KOPT-K1 (cell line): ENCODE measurements around the gene KCNJ1.
A peak's percentile ranks its signal among the peaks of the same experiment; 100 is the strongest.

Experiments
- H3K27ac ChIP-seq: fragments of 200-600 bp; sonication (generic); 2 replicates; pipeline ENCODE4 v1.5.1; 2016; ENCODE audit warnings: antibody characterized with exemption, mild to moderate bottlenecking, low read depth, low read length; ENCODE audit not compliant: poor library complexity, severe bottlenecking
- H3K36me3 ChIP-seq: fragments of 200-600 bp; sonication (generic); 2 replicates; pipeline ENCODE4 v1.5.1; 2017; ENCODE audit warnings: antibody characterized with exemption, mild to moderate bottlenecking, low read length, moderate library complexity; ENCODE audit not compliant: insufficient read depth
- H3K9me3 ChIP-seq: fragments of 200-600 bp; sonication (generic); 2 replicates; pipeline ENCODE4 v1.5.1; 2017; ENCODE audit warnings: antibody characterized with exemption, low read length, mild to moderate bottlenecking; ENCODE audit not compliant: insufficient read depth, poor library complexity, severe bottlenecking

KCNJ1 gene

DNA sequence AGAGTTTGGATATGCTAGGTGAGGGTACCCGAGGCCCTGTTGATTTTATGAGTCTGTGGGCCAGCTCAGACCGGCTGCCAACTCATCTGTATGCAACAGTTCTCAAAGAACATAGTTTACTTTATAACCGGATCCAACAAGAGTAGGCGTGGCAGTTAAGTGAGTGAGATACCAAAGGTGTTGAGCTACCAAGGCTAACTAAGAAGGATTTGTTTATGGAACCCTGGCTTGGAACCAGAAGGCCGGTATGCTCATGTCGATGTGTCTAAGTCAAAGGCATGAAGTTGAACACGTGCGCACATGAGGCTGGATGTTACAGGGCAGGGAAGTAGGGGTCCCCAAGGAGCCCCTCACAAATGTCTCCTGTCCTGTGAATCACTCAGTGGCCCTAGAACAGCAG, at the start of gene KCNJ1:
Gene KCNJ1 (minus strand): TSS at position 20 of the 400 bp plus-strand sequence. CDS start 27,053 bp downstream, outside the sequence.
- Histone ChIP-seq H3K36me3 (no peaks in the 10 kb centered on the region), H3K27ac (no peak within 1 kb of the TSS), H3K9me3 (no peaks in the 10 kb centered on the region)

DNA sequence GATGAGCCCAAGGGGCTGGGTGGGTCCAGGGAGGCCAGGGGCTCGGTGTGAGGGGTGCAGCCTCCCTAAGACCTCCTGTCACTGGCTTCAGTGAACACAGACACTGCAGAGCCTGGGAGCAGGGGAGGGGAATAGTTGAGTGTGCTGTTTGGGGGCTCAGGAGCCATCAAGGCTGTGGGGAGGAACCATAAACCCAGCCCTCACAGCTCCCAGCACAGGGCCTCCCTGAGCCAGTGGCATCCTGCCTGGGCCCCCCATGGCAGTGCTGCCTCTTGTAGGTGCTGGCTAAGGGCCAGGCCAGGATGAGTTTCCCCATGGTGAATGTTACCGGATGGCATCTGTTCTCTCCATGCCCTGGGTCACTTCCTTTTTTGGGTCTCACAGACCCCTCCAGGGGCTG, 49.6 kb upstream of the KCNJ1 start:
- no peaks in the 10 kb centered on the region for H3K36me3 ChIP-seq
- H3K27ac ChIP-seq, result no peak overlapping the region
- H3K9me3 ChIP-seq, result no peaks in the 10 kb centered on the region

DNA sequence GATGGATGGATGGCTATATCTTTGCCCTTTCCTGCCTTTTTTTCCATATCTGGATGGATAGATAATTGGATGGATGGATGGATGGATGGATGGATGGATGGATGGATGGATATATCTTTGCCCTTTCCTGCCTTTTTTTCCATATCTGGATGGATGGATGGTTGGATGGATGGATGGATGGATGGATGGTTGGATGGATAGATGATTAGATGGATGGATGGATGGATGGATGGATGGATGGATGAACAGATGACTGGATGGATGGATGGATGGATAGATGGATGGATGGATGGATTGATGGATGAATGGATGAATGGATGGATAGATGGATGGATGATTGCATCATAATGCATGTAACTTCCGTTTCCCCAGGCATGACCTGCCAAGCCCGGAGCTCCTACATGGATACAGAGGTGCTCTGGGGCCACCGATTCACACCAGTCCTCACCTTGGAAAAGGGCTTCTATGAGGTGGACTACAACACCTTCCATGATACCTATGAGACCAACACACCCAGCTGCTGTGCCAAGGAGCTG, 49.0 kb upstream of the KCNJ1 start:
- Histone ChIP-seq H3K27ac (no peak overlapping the region), H3K36me3 (no peaks in the 10 kb centered on the region), H3K9me3 (no peaks in the 10 kb centered on the region)

DNA sequence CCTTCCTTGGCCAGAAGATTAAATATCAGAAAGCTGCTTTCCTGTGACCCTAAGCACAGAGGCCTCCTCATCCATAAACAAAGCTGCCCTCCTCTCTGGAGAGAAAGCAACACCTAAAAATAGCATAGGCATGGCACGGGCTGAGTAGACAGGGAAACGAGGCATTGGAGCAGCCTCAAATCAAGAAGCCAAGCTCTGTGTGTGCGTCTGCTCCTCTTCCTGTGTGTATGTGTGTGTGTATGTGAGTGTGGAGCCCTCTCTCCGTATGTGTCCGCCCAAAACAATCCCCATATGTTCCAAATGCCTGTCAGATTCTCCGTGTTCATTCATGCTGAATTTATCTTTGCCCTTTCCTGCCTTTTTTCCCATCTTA, 48.0 kb upstream of the KCNJ1 start:
- H3K9me3 ChIP-seq, result no peaks in the 10 kb centered on the region
- no peaks in the 10 kb centered on the region for H3K36me3 ChIP-seq
- no peak overlapping the region for H3K27ac ChIP-seq

DNA sequence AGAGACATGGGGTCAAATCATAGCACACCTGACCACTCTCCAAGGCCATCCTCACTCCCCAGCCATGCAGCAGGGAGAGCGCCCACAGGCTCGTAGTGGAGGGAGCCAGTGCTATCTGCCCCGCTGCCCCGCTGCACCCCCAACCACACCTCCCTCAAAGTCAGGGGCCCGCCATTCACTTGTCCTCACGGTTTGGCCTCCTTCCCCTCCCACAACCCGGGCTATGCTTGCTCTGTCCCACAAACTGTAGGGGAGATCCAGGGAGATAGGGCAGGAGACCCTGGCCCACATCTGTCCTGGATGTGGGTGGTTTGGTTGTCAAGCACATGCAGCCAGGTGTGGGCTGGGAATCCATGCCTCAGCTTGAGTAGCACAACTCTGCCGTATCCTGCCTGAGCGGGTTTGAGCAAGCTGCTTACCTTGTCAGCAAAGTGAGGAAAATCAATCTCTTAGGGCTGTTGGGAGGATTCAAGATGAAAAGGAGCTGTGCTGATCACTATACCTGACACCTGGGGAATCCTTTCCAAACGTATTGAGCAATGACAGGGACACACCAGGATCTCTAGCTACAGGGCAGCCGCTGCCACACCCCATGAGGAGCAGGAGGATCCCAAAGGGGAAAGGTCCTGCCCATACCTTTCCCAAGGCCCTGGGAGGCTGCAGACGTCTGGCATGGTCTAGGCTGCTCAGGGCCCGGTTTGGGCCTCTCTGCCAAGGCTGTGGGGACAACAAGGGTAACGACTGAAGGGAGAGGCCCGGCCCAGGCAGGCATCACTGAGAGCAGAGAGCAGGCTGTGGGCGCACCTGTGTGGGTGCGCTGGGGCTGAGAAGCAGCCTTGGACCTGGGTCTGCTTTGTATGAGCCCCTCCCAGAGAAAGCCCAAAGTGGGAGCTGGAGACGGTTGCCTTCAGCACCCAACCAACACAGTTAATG, 47.4 kb upstream of the KCNJ1 start:
- Histone ChIP-seq H3K36me3 (no peaks in the 10 kb centered on the region), H3K9me3 (no peaks in the 10 kb centered on the region), H3K27ac (no peak overlapping the region)

DNA sequence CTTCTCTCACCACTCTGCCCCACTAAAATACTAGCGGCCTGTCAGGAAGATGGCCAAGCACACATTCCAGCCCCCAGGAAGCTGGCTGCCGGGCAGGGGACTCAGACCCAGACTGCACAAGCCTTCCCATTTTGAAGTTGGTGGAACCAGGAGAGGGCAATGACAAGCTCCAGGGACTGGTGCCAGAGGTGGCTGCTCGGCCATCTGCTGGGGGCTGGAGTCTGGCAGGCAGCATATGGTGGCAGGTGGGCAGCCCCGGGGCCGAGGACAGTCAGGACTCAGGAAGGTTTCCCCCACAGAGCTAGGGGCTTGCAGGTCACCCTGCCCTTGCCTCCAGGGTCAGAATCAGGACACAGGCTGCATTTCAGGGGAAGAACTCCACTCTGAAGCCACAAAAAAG, 46.7 kb upstream of the KCNJ1 start:
- no peaks in the 10 kb centered on the region for H3K9me3 ChIP-seq
- no peak overlapping the region for H3K27ac ChIP-seq
- H3K36me3 ChIP-seq, result no peaks in the 10 kb centered on the region

DNA sequence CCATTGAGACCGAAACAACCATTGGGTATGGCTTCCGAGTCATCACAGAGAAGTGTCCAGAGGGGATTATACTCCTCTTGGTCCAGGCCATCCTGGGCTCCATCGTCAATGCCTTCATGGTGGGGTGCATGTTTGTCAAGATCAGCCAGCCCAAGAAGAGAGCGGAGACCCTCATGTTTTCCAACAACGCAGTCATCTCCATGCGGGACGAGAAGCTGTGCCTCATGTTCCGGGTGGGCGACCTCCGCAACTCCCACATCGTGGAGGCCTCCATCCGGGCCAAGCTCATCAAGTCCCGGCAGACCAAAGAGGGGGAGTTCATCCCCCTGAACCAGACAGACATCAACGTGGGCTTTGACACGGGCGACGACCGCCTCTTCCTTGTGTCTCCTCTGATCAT, 44.6 kb upstream of the KCNJ1 start:
- Histone ChIP-seq H3K27ac (no peak overlapping the region), H3K36me3 (no peaks in the 10 kb centered on the region), H3K9me3 (no peaks in the 10 kb centered on the region)

DNA sequence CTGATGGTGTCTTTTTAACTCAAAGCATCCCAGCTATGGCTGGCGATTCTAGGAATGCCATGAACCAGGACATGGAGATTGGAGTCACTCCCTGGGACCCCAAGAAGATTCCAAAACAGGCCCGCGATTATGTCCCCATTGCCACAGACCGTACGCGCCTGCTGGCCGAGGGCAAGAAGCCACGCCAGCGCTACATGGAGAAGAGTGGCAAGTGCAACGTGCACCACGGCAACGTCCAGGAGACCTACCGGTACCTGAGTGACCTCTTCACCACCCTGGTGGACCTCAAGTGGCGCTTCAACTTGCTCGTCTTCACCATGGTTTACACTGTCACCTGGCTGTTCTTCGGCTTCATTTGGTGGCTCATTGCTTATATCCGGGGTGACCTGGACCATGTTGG, 44.1 kb upstream of the KCNJ1 start:
- Histone ChIP-seq H3K9me3 (no peaks in the 10 kb centered on the region), H3K27ac (no peak overlapping the region), H3K36me3 (no peaks in the 10 kb centered on the region)

DNA sequence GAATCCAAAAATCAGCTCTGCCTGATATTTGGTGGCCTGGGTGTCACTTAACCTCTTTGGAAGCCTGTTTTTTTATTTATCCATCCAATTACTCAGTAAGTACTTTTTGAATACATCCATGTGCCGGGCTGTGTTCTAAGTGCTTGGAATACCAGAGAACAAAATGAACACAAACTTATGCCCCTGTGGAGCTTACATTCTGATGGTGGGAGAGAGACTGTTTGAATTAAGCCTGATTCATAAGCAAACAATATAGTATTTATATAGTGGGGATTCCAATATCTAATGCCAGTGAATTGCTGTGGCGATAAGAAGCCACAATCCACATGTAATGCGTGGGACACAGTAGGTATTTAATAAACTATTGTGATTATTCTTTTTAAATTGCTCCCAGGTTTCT, 43.5 kb upstream of the KCNJ1 start:
- Histone ChIP-seq H3K36me3 (no peaks in the 10 kb centered on the region), H3K27ac (no peak overlapping the region), H3K9me3 (no peaks in the 10 kb centered on the region)

DNA sequence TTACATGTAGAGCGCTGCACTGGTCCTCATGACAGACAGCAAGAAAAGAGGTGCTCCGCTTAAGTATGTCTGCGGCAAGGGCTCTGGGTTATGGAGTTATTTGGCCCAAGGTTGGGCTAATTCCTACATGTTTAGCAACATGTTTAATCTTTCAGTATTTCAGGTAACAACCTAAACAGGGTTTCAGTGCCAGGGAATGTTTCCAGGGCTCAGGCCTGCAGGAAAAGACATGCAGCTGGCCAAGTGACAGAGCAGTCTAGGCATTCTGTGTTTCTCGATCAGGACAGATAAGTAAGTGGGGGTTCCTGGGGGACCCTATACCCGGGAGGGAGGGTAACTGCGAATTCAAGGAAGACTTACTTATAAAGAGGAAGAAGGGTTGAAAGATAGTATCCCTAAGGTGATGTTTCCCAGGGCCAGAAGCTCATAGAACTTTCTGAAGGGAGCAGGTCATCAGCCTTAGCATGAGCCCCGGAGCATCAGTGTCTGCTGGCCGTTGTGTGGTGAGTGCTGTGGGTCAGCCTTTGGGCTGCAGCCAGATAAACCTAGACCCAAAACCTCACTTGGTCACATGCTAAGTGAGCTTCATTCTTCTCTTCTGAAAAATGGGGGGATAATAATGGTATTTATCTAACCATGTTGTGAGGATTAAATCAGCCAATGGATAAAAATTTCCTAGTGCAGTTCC, 42.5 kb upstream of the KCNJ1 start:
- Histone ChIP-seq H3K27ac (no peak overlapping the region), H3K36me3 (no peaks in the 10 kb centered on the region), H3K9me3 (no peaks in the 10 kb centered on the region)

DNA sequence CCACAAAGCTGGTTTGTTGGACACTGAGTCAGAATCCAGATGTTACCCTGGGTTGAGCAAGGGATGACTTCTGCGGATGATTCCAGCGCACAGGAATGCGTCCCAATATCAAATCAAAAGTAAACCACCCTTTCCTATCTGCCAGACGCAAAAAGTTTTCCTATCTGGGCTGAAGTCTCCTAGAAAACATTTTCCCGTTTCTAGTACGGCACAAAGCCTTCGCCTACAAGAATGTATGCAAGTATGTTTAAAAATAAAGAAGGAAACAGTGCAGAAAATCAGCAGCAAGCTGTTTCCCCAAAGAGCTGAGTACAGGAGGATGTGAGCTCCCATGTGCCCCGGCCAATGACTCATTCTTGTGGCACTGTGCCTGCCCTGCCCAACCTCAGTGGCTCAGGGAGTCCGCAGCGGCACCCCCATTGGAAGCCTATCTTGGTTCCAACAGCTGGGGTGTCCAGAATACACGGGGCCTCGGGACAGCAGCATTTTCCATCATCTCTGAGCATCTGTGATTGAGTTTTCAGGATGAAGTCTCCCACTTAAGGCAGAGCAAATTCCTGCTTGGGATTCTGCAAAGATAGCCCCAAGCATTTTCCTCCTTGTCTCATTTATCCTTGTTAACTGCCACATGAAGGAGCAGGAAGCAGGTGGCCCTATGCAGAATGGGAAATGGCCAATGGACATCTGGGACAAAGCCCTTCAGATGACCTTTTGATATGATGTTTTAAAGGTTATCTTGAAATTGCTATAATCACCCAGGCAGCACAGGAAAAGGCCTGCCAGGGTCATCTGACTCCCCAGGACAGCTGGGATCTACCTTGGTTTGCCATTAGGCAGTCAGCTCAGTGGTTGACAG, 41.5 kb upstream of the KCNJ1 start:
- Histone ChIP-seq H3K36me3 (no peaks in the 10 kb centered on the region), H3K9me3 (no peaks in the 10 kb centered on the region), H3K27ac (no peak overlapping the region)

DNA sequence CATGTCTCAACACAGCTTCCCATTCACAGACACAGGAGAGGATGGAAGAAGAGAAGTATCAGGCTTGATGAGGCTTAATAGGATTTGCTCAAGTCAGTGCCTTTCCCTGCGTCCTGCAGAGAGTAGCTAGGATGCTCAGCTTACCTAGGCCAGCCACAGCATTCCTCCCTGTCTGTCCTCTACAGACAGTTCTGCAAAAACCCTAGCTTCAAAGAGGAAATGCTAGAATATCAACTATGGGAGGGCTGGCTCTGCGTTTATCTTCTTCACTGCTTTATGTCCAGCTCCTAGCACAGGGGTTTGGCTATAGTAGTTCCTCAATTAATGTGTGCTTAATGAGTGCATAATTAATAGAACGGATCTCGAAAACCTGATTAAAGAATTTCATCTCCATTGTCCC, 40.5 kb upstream of the KCNJ1 start:
- no peak overlapping the region for H3K27ac ChIP-seq
- H3K9me3 ChIP-seq, result no peaks in the 10 kb centered on the region
- no peaks in the 10 kb centered on the region for H3K36me3 ChIP-seq

DNA sequence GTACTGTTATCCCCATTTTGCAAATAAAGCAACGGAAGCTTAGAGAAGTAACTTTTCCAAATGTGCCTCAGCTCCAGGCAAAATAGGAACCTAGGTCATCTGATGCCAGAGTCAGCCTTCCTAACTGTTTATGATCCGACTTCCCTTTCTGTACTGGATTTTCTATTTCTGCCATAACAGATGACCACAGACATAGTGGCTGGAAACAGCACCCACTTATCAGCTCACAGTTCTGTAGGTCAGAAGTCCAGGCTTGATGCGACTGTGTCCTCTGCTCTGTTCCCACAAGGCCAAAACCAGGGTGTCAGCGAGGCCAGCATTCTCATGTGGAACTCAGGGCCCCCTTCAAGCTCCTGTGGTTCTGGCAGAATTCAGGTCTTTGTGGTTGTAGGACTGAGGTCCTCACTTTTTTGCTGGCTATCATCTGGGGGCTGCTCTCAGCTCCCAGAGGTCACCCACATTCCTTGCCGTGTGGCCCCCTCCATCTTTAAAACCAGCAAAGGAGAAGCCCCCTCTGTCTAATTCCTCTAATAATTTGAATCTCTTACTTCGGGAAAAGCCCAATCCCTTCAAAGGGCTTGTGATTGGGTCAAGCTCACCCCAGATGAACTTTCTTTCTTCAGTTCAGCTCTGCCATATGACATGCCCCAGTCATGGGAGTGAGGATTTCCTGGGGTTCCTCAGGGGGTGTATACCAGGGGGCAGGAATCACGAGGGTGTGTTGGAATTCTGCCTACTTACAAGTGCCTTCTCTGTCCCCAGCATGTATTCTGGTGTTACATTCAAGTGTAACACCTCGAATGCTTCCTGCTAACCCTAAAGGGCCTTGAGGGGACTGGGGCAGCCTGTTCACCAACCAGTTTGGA, 39.3 kb upstream of the KCNJ1 start:
- no peaks in the 10 kb centered on the region for H3K36me3 ChIP-seq
- H3K27ac ChIP-seq, result peak overlapping the region; percentile 71
- H3K9me3 ChIP-seq, result no peaks in the 10 kb centered on the region
